GM13977 (cell line): ENCODE measurements around the gene PIAS4.

Experiments used
- DNase-seq: peaks from one replicate; pipeline ENCODE4 v3.0.0; 2012; ENCODE audit warnings: low spot score
- CTCF ChIP-seq: IDR thresholded peaks from 2 replicates; pipeline ENCODE4 v1.5.1; 2012; ENCODE audit warnings: mild to moderate bottlenecking, control low read depth; ENCODE audit not compliant: insufficient read depth; ENCODE audit errors: extremely low read depth, missing control alignments
- in situ Hi-C: fragments of 300-500 bp; cut with MboI; formaldehyde crosslinking; loops from one replicate; pipeline ENCODE4 v1.12.0; 2022; ENCODE audit warnings: low sequenced_read_pairs, low pct_unique_long_range_greater_than_20kb, mixed read lengths, inconsistent platforms; ENCODE audit not compliant: unreplicated experiment

The PIAS4 gene

GRCh38 chr19:4045597-4046361 is 38.2 kb downstream of the PIAS4 start:
- peak; percentile 36 for DNase-seq
- no peak for TF ChIP-seq CTCF
- in situ Hi-C loops: no loop called here

GRCh38 chr19:4046362-4046691 is 38.8 kb downstream of the PIAS4 start:
- in situ Hi-C loops: no loop called here
- no peak for TF ChIP-seq CTCF
- DNase-seq: no peak

- no peak for TF ChIP-seq CTCF
- in situ Hi-C loops: no loop called here
- peak; percentile 35 for DNase-seq
Observed at GRCh38 chr19:4046946-4047683, 39.6 kb downstream of the PIAS4 start.

GRCh38 chr19:4049432-4049831 is 41.9 kb downstream of the PIAS4 start:
- in situ Hi-C loops: no loop called here
- no peak for TF ChIP-seq CTCF
- DNase-seq: no peak

- in situ Hi-C loops: no loop called here
- no peak for TF ChIP-seq CTCF
- DNase-seq: no peak
Observed at GRCh38 chr19:4051175-4052101, 43.9 kb downstream of the PIAS4 start.
